Measurements from ENCODE around the gene EEFSEC.

DNA sequence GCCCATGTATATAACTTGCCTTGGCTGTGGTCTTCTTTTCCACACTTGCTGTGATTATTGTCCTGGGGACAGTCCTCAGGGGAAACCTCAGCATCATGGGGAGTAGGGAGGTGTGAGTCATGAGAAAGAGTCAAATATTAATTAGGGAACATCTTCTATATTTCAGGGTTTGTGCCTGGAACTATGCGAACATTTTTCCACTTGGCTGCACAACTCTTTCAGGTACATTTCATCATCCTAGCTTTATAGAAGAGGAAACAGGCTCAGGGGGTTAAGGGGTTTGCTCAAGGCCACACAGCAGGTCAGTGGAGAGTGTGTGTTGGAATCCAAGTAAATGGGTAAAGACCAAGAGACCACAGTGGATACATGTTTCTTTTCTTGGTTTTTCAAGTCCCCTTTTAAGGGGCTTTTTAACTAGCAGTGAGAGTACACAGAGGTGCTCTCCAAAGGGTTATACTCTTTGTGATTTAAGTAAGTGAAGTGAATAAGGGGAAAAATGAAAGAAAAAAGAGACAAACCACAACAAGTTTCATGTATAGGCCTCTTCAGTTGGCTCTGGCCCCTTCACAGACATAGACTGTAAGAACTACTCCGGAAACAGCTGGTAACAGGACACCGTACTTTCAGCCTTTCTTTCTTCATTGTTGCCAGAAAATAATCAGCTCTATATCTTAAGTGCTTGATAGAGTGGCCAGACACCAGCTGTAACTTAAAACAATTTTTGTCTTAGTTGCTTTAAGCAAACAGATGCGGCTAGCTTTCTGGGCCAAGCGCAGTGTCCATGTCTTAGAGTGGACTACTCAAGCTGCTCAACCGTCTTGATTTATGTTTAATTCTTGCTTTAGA lies 64.6 kb downstream of the EEFSEC start:
- TF ChIP-seq TAF1 (IDR thresholded peaks at IDR 0.05; ENCODE audit: low read depth) (no peak), POLR2AphosphoS5 (IDR thresholded peaks at IDR 0.05) (no peak), RAD21 (conservative IDR thresholded peaks at IDR 0.05) (no peak), EZH2 (IDR thresholded peaks at IDR 0.05; ENCODE audit: borderline replicate concordance, insufficient read depth, low read length, poor library complexity, severe bottlenecking) (no peak), SMC3 (conservative IDR thresholded peaks at IDR 0.05; ENCODE audit: poor library complexity) (no peak), EP300 (conservative IDR thresholded peaks at IDR 0.05; ENCODE audit: poor library complexity, severe bottlenecking) (no peak)
- TF ChIP-seq, protein P1, sequence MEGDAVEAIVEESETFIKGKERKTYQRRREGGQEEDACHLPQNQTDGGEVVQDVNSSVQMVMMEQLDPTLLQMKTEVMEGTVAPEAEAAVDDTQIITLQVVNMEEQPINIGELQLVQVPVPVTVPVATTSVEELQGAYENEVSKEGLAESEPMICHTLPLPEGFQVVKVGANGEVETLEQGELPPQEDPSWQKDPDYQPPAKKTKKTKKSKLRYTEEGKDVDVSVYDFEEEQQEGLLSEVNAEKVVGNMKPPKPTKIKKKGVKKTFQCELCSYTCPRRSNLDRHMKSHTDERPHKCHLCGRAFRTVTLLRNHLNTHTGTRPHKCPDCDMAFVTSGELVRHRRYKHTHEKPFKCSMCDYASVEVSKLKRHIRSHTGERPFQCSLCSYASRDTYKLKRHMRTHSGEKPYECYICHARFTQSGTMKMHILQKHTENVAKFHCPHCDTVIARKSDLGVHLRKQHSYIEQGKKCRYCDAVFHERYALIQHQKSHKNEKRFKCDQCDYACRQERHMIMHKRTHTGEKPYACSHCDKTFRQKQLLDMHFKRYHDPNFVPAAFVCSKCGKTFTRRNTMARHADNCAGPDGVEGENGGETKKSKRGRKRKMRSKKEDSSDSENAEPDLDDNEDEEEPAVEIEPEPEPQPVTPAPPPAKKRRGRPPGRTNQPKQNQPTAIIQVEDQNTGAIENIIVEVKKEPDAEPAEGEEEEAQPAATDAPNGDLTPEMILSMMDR (IDR thresholded peaks at IDR 0.05; ENCODE audit: poor library complexity, severe bottlenecking): no peak
- TF ChIP-seq, protein P2, sequence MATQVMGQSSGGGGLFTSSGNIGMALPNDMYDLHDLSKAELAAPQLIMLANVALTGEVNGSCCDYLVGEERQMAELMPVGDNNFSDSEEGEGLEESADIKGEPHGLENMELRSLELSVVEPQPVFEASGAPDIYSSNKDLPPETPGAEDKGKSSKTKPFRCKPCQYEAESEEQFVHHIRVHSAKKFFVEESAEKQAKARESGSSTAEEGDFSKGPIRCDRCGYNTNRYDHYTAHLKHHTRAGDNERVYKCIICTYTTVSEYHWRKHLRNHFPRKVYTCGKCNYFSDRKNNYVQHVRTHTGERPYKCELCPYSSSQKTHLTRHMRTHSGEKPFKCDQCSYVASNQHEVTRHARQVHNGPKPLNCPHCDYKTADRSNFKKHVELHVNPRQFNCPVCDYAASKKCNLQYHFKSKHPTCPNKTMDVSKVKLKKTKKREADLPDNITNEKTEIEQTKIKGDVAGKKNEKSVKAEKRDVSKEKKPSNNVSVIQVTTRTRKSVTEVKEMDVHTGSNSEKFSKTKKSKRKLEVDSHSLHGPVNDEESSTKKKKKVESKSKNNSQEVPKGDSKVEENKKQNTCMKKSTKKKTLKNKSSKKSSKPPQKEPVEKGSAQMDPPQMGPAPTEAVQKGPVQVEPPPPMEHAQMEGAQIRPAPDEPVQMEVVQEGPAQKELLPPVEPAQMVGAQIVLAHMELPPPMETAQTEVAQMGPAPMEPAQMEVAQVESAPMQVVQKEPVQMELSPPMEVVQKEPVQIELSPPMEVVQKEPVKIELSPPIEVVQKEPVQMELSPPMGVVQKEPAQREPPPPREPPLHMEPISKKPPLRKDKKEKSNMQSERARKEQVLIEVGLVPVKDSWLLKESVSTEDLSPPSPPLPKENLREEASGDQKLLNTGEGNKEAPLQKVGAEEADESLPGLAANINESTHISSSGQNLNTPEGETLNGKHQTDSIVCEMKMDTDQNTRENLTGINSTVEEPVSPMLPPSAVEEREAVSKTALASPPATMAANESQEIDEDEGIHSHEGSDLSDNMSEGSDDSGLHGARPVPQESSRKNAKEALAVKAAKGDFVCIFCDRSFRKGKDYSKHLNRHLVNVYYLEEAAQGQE (IDR thresholded peaks at IDR 0.05; ENCODE audit: borderline replicate concordance): no peak

Measured in neural cell (in vitro differentiated cells).